HEK293 (cell line): ENCODE measurements around the gene EME1.

Experiments used
- EGR2 ChIP-seq: fragments of 450-650 bp; formaldehyde crosslinking; IDR thresholded peaks from 2 replicates; pipeline ENCODE4 v1.5.1; 2016; ENCODE audit warnings: low read depth, missing biosample characterization, missing genetic modification characterization
- IKZF3 ChIP-seq: fragments of 450-650 bp; IDR thresholded peaks from 2 replicates; pipeline ENCODE4 v1.5.0; 2018; ENCODE audit warnings: missing biosample characterization, mild to moderate bottlenecking, missing genetic modification characterization, moderate library complexity
- MZF1 ChIP-seq: fragments of 450-650 bp; formaldehyde crosslinking; IDR thresholded peaks from 2 replicates; pipeline ENCODE4 v1.5.1; 2017; ENCODE audit warnings: missing biosample characterization, missing genetic modification characterization, borderline replicate concordance
- SP7 ChIP-seq: fragments of 450-650 bp; formaldehyde crosslinking; IDR thresholded peaks from 2 replicates; pipeline ENCODE4 v1.5.1; 2016; ENCODE audit warnings: missing biosample characterization, missing genetic modification characterization
- YY2 ChIP-seq: fragments of 450-650 bp; formaldehyde crosslinking; IDR thresholded peaks from 2 replicates; pipeline ENCODE4 v1.5.1; 2016; ENCODE audit warnings: missing biosample characterization, missing genetic modification characterization
- ZNF10 ChIP-seq: fragments of 450-650 bp; formaldehyde crosslinking; IDR thresholded peaks from 2 replicates; pipeline ENCODE4 v1.5.1; 2017; ENCODE audit warnings: missing biosample characterization, missing genetic modification characterization
- ZNF239 ChIP-seq: fragments of 450-650 bp; formaldehyde crosslinking; IDR thresholded peaks from 2 replicates; pipeline ENCODE4 v1.5.1; 2016; ENCODE audit warnings: missing biosample characterization, missing genetic modification characterization
- ZNF274 ChIP-seq, 2 experiments: fragments of 200-500 bp in 1 of 2; fragments of 450-650 bp in 1 of 2; sonication (Bioruptor generic) in 1 of 2; formaldehyde crosslinking in 1 of 2; IDR thresholded peaks; 2 replicates each; pipeline versions ENCODE4 v1.5.1 to v1.6.1; 2014 to 2016; ENCODE audit warnings: borderline replicate concordance in 1 of 2, inconsistent platforms in 1 of 2, low read length in 1 of 2, missing biosample characterization in 1 of 2, missing genetic modification characterization in 1 of 2
- ZNF335 ChIP-seq: fragments of 450-650 bp; formaldehyde crosslinking; conservative IDR thresholded peaks from 2 replicates; pipeline ENCODE4 v1.5.1; 2016; ENCODE audit warnings: missing biosample characterization, missing genetic modification characterization
- ZNF501 ChIP-seq: fragments of 450-650 bp; formaldehyde crosslinking; IDR thresholded peaks from 2 replicates; pipeline ENCODE4 v1.5.1; 2016; ENCODE audit warnings: missing biosample characterization, missing genetic modification characterization
- ZNF610 ChIP-seq: fragments of 450-650 bp; formaldehyde crosslinking; IDR thresholded peaks from 2 replicates; pipeline ENCODE4 v1.5.1; 2016; ENCODE audit warnings: missing biosample characterization, missing genetic modification characterization, borderline replicate concordance
- ZNF621 ChIP-seq: fragments of 450-650 bp; formaldehyde crosslinking; IDR thresholded peaks from 2 replicates; pipeline ENCODE4 v1.5.1; 2017; ENCODE audit warnings: missing biosample characterization, missing genetic modification characterization
- ZNF660 ChIP-seq: fragments of 450-650 bp; IDR thresholded peaks from 2 replicates; pipeline ENCODE4 v1.5.1; 2018; ENCODE audit warnings: missing biosample characterization, mild to moderate bottlenecking, missing genetic modification characterization
- ZNF677 ChIP-seq: fragments of 450-650 bp; IDR thresholded peaks from 2 replicates; pipeline ENCODE4 v1.5.0; 2018; ENCODE audit warnings: missing biosample characterization, mild to moderate bottlenecking, missing genetic modification characterization, moderate library complexity
- ZNF76 ChIP-seq: fragments of 450-650 bp; formaldehyde crosslinking; IDR thresholded peaks from 2 replicates; pipeline ENCODE4; 2016; ENCODE audit warnings: low read depth, missing biosample characterization, missing genetic modification characterization, borderline replicate concordance
- ZSCAN16 ChIP-seq: fragments of 450-650 bp; formaldehyde crosslinking; IDR thresholded peaks from 2 replicates; pipeline ENCODE4 v1.5.1; 2016; ENCODE audit warnings: missing biosample characterization, missing genetic modification characterization
- TF ChIP-seq, protein P1 (sequence below): fragments of 450-650 bp; formaldehyde crosslinking; IDR thresholded peaks from 2 replicates; pipeline ENCODE4 v1.5.1; 2016; ENCODE audit warnings: missing biosample characterization, missing genetic modification characterization
- TF ChIP-seq, protein P2 (sequence below): fragments of 450-650 bp; formaldehyde crosslinking; IDR thresholded peaks from 2 replicates; pipeline ENCODE4 v1.5.1; 2016; ENCODE audit warnings: missing biosample characterization, missing genetic modification characterization, borderline replicate concordance
- TF ChIP-seq, protein P3 (sequence below): fragments of 450-650 bp; formaldehyde crosslinking; IDR thresholded peaks from 2 replicates; pipeline ENCODE4 v1.5.1; 2016; ENCODE audit warnings: missing biosample characterization, missing genetic modification characterization, low read depth
- TF ChIP-seq, protein P4 (sequence below): fragments of 450-650 bp; formaldehyde crosslinking; IDR thresholded peaks from 2 replicates; pipeline ENCODE4 v1.5.1; 2016; ENCODE audit warnings: missing biosample characterization, missing genetic modification characterization
- TF ChIP-seq, protein P5 (sequence below): fragments of 450-650 bp; formaldehyde crosslinking; conservative IDR thresholded peaks from 2 replicates; pipeline ENCODE4 v1.5.1; 2016; ENCODE audit warnings: low read depth, missing biosample characterization, missing genetic modification characterization

Gene EME1

DNA sequence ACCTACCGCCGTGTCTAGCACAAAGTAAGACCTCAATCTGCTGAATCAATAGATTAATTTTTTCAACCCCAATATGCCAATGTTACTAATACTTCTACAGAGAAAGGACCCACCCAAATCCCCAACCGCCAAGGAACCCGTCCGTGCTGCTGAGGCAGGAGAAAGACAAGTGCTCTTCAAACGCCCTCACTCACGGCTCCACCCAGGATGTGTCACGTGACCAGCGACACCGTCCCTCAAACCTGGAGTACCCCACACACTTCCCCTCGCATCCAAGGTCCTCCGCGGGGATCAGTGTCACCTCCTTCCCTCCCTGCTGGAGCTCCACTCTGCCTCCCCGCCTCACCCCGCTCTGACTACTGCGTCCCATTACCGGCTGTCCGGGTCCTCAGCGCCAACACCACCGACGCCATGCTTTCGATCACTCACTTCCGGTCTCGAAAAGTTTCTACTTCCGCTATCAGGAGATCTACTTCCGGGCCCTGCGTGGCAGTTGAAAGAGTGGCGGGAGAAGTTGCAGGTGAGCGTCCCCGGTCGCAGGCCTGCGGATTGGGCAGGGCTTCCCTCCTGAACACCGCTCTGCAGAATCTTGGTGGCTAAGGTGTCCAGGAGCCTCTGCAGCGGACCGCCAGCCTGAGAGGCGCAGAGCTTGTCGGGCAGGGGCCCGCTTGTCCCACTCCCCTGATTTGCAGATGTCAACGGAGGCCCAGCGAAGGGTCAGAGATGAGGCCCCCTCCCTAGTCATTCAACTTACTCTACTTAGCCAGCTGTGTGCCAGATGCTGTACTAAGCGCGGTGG, at the start of gene EME1, which contains the start of gene MRPL27 (continued):
- TF ChIP-seq, protein P1, sequence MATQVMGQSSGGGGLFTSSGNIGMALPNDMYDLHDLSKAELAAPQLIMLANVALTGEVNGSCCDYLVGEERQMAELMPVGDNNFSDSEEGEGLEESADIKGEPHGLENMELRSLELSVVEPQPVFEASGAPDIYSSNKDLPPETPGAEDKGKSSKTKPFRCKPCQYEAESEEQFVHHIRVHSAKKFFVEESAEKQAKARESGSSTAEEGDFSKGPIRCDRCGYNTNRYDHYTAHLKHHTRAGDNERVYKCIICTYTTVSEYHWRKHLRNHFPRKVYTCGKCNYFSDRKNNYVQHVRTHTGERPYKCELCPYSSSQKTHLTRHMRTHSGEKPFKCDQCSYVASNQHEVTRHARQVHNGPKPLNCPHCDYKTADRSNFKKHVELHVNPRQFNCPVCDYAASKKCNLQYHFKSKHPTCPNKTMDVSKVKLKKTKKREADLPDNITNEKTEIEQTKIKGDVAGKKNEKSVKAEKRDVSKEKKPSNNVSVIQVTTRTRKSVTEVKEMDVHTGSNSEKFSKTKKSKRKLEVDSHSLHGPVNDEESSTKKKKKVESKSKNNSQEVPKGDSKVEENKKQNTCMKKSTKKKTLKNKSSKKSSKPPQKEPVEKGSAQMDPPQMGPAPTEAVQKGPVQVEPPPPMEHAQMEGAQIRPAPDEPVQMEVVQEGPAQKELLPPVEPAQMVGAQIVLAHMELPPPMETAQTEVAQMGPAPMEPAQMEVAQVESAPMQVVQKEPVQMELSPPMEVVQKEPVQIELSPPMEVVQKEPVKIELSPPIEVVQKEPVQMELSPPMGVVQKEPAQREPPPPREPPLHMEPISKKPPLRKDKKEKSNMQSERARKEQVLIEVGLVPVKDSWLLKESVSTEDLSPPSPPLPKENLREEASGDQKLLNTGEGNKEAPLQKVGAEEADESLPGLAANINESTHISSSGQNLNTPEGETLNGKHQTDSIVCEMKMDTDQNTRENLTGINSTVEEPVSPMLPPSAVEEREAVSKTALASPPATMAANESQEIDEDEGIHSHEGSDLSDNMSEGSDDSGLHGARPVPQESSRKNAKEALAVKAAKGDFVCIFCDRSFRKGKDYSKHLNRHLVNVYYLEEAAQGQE = peak; percentile 42
- TF ChIP-seq ZNF621 (tag by site-specific recombination) = no peak
- TF ChIP-seq, protein P2, sequence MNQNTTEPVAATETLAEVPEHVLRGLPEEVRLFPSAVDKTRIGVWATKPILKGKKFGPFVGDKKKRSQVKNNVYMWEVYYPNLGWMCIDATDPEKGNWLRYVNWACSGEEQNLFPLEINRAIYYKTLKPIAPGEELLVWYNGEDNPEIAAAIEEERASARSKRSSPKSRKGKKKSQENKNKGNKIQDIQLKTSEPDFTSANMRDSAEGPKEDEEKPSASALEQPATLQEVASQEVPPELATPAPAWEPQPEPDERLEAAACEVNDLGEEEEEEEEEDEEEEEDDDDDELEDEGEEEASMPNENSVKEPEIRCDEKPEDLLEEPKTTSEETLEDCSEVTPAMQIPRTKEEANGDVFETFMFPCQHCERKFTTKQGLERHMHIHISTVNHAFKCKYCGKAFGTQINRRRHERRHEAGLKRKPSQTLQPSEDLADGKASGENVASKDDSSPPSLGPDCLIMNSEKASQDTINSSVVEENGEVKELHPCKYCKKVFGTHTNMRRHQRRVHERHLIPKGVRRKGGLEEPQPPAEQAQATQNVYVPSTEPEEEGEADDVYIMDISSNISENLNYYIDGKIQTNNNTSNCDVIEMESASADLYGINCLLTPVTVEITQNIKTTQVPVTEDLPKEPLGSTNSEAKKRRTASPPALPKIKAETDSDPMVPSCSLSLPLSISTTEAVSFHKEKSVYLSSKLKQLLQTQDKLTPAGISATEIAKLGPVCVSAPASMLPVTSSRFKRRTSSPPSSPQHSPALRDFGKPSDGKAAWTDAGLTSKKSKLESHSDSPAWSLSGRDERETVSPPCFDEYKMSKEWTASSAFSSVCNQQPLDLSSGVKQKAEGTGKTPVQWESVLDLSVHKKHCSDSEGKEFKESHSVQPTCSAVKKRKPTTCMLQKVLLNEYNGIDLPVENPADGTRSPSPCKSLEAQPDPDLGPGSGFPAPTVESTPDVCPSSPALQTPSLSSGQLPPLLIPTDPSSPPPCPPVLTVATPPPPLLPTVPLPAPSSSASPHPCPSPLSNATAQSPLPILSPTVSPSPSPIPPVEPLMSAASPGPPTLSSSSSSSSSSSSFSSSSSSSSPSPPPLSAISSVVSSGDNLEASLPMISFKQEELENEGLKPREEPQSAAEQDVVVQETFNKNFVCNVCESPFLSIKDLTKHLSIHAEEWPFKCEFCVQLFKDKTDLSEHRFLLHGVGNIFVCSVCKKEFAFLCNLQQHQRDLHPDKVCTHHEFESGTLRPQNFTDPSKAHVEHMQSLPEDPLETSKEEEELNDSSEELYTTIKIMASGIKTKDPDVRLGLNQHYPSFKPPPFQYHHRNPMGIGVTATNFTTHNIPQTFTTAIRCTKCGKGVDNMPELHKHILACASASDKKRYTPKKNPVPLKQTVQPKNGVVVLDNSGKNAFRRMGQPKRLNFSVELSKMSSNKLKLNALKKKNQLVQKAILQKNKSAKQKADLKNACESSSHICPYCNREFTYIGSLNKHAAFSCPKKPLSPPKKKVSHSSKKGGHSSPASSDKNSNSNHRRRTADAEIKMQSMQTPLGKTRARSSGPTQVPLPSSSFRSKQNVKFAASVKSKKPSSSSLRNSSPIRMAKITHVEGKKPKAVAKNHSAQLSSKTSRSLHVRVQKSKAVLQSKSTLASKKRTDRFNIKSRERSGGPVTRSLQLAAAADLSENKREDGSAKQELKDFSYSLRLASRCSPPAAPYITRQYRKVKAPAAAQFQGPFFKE (tag by site-specific recombination) = no peak
- peak; percentile 91 for TF ChIP-seq SP7 (tag by site-specific recombination)
- no peak for TF ChIP-seq ZNF274 (IDR thresholded peaks at IDR 0.05; ENCODE audit: low read length)
- TF ChIP-seq ZNF274 (tag by site-specific recombination; IDR thresholded peaks at IDR 0.05; ENCODE audit: borderline replicate concordance) = no peak
- TF ChIP-seq, protein P3, sequence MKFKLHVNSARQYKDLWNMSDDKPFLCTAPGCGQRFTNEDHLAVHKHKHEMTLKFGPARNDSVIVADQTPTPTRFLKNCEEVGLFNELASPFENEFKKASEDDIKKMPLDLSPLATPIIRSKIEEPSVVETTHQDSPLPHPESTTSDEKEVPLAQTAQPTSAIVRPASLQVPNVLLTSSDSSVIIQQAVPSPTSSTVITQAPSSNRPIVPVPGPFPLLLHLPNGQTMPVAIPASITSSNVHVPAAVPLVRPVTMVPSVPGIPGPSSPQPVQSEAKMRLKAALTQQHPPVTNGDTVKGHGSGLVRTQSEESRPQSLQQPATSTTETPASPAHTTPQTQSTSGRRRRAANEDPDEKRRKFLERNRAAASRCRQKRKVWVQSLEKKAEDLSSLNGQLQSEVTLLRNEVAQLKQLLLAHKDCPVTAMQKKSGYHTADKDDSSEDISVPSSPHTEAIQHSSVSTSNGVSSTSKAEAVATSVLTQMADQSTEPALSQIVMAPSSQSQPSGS (tag by site-specific recombination) = peak; percentile 4; the same call in 1 of the 2 replicates
- TF ChIP-seq ZNF501 (tag by site-specific recombination) = peak; percentile 96
- TF ChIP-seq IKZF3 (tag by site-specific recombination) = no peak
- no peak for TF ChIP-seq ZNF239 (tag by site-specific recombination)
- TF ChIP-seq ZNF335 (tag by site-specific recombination) = peak; percentile 99
- peak; percentile 91 for TF ChIP-seq ZSCAN16 (tag by site-specific recombination)
- TF ChIP-seq, protein P4, sequence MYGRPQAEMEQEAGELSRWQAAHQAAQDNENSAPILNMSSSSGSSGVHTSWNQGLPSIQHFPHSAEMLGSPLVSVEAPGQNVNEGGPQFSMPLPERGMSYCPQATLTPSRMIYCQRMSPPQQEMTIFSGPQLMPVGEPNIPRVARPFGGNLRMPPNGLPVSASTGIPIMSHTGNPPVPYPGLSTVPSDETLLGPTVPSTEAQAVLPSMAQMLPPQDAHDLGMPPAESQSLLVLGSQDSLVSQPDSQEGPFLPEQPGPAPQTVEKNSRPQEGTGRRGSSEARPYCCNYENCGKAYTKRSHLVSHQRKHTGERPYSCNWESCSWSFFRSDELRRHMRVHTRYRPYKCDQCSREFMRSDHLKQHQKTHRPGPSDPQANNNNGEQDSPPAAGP (tag by site-specific recombination) = peak; percentile 92
- TF ChIP-seq EGR2 (tag by site-specific recombination) = no peak
- TF ChIP-seq, protein P5, sequence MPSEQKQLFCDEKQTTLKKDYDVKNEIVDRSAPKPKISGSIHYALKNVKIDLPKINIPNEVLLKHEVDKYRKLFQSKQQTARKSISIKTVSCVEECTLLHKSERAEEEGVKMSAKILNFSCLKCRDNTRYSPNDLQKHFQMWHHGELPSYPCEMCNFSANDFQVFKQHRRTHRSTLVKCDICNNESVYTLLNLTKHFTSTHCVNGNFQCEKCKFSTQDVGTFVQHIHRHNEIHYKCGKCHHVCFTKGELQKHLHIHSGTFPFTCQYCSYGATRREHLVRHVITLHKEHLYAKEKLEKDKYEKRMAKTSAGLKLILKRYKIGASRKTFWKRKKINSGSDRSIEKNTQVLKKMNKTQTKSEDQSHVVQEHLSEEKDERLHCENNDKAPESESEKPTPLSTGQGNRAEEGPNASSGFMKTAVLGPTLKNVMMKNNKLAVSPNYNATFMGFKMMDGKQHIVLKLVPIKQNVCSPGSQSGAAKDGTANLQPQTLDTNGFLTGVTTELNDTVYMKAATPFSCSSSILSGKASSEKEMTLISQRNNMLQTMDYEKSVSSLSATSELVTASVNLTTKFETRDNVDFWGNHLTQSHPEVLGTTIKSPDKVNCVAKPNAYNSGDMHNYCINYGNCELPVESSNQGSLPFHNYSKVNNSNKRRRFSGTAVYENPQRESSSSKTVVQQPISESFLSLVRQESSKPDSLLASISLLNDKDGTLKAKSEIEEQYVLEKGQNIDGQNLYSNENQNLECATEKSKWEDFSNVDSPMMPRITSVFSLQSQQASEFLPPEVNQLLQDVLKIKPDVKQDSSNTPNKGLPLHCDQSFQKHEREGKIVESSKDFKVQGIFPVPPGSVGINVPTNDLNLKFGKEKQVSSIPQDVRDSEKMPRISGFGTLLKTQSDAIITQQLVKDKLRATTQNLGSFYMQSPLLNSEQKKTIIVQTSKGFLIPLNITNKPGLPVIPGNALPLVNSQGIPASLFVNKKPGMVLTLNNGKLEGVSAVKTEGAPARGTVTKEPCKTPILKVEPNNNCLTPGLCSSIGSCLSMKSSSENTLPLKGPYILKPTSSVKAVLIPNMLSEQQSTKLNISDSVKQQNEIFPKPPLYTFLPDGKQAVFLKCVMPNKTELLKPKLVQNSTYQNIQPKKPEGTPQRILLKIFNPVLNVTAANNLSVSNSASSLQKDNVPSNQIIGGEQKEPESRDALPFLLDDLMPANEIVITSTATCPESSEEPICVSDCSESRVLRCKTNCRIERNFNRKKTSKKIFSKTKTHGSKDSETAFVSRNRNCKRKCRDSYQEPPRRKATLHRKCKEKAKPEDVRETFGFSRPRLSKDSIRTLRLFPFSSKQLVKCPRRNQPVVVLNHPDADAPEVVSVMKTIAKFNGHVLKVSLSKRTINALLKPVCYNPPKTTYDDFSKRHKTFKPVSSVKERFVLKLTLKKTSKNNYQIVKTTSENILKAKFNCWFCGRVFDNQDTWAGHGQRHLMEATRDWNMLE (tag by site-specific recombination) = peak; percentile 100
- TF ChIP-seq ZNF76 (tag by site-specific recombination) = peak; percentile 57; the same call in 1 of the 2 replicates
- TF ChIP-seq ZNF660 = peak; percentile 73; the same call in 1 of the 2 replicates
- TF ChIP-seq ZNF10 = peak; percentile 73
- peak; percentile 98 for TF ChIP-seq YY2 (tag by site-specific recombination)
- peak; percentile 41; the same call in 1 of the 2 replicates for TF ChIP-seq MZF1 (tag by site-specific recombination)
- TF ChIP-seq ZNF610 (tag by site-specific recombination) = peak; percentile 79
- no peak for TF ChIP-seq ZNF677 (tag by site-specific recombination)
